ENCODE results near the gene SLC22A4. TPM values are rescaled to one million over a fixed set of nuclear protein-coding genes. Genes with fewer than 3 reads are reported as not detected.

SLC22A4 gene
- total RNA-seq, 1 donor from 2014 or later: 1.7 TPM

DNA sequence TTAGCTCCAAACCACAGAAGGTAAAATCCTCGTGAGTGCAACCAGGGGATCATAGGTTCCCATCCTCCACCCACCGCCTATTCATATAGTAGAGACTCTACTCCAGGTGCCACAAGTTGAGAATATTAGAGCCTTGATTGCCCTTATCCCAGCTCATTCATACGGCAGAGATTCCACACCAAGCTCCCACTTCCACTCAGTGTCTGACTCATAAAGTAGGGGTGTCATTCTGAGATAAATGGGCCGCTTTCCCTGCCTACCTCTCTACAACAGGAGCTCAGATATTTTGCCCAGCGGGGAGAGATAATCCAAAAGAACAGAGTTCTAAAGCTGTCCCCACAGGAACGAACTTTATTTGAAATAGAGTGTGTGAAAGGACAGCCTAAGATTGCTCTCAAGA is 9.4 kb downstream of the SLC22A4 start:
- Mint-ChIP-seq H3K36me3 (ENCODE audit: low read depth) (peaks cover 9% of the 10 kb centered on the region), H3K27ac (no peak overlapping the region), H3K9me3 (peaks cover 7% of the 10 kb centered on the region), H3K27me3 (ENCODE audit: low read depth) (no peaks in the 10 kb centered on the region), H3K4me3 (ENCODE audit: low read depth) (no peak overlapping the region), H3K4me1 (ENCODE audit: low read depth) (no peaks in the 10 kb centered on the region)
- intact Hi-C loops (cut with micrococcal nuclease): no loop called here
- no peak for DNase-seq (ENCODE audit: low spot score)

GRCh38 chr5:132305420-132305819 is 11.2 kb downstream of the SLC22A4 start:
- intact Hi-C loops (cut with micrococcal nuclease): no loop called here
- no peak for DNase-seq (ENCODE audit: low spot score)
- peaks cover 9% of the 10 kb centered on the region for H3K36me3 Mint-ChIP-seq (ENCODE audit: low read depth)
- H3K9me3 Mint-ChIP-seq: peaks cover 7% of the 10 kb centered on the region
- no peaks in the 10 kb centered on the region for H3K4me1 Mint-ChIP-seq (ENCODE audit: low read depth)
- no peak overlapping the region for H3K27ac Mint-ChIP-seq
- H3K27me3 Mint-ChIP-seq (ENCODE audit: low read depth): no peaks in the 10 kb centered on the region
- no peak overlapping the region for H3K4me3 Mint-ChIP-seq (ENCODE audit: low read depth)

DNA sequence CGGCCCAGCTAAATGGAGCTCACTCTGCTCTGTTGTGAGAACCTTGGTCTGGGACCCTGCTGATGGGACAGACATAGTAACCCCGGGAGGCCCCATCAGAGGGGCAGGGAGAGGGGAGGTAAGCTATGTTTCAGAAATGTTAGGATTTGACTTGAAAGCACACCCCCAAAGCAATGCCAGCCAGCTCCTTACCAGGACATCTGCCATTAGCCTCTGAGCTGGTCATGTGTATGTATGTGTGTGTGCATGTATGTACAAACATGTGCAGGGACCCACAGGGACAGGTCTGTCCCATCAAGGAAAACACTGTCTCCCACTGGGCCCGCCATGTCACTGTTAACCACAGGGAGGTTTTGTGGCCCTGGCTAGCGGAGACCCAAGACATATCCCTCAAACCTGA is 14.5 kb downstream of the SLC22A4 start:
- Mint-ChIP-seq H3K4me3 (ENCODE audit: low read depth) (no peak overlapping the region), H3K4me1 (ENCODE audit: low read depth) (no peaks in the 10 kb centered on the region), H3K27me3 (ENCODE audit: low read depth) (no peaks in the 10 kb centered on the region), H3K9me3 (peaks cover 7% of the 10 kb centered on the region), H3K27ac (no peak overlapping the region), H3K36me3 (ENCODE audit: low read depth) (peaks cover 6% of the 10 kb centered on the region)
- no peak for DNase-seq (ENCODE audit: low spot score)
- intact Hi-C loops (cut with micrococcal nuclease): no loop called here

DNA sequence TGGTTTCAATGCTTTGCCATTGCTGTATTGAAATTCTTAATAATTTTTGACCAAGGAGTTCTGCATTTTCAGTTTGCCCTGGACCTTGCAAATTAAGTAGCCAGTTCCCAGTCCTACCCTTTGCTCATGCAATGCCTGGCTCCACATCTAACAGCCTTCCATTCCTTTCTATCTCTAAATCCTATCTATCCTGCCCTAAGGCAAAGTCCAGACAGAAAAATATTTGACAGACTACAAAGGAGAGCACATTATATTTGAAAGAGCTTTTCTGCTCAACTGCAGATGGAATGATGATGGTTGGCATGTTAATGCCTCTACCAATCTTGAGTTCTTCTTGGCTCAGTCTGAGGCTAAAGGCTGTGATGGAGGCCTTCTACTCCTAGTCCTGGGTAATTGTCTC is 15.5 kb downstream of the SLC22A4 start:
- no peaks in the 10 kb centered on the region for H3K27me3 Mint-ChIP-seq (ENCODE audit: low read depth)
- no peak overlapping the region for H3K27ac Mint-ChIP-seq
- peaks cover 6% of the 10 kb centered on the region for H3K36me3 Mint-ChIP-seq (ENCODE audit: low read depth)
- intact Hi-C loops (cut with micrococcal nuclease): no loop called here
- H3K4me3 Mint-ChIP-seq (ENCODE audit: low read depth): no peak overlapping the region
- no peak for DNase-seq (ENCODE audit: low spot score)
- no peaks in the 10 kb centered on the region for H3K4me1 Mint-ChIP-seq (ENCODE audit: low read depth)
- H3K9me3 Mint-ChIP-seq: peaks cover 7% of the 10 kb centered on the region

- Mint-ChIP-seq H3K4me3 (ENCODE audit: low read depth) (no peak overlapping the region), H3K36me3 (ENCODE audit: low read depth) (peaks cover 2% of the 10 kb centered on the region), H3K9me3 (peaks cover 3% of the 10 kb centered on the region), H3K4me1 (ENCODE audit: low read depth) (no peaks in the 10 kb centered on the region), H3K27me3 (ENCODE audit: low read depth) (no peaks in the 10 kb centered on the region), H3K27ac (no peak overlapping the region)
- intact Hi-C loops (cut with micrococcal nuclease): no loop called here
- no peak for DNase-seq (ENCODE audit: low spot score)
These were observed 16.1 kb downstream of the SLC22A4 start for GRCh38 chr5:132310141-132310834.

DNA sequence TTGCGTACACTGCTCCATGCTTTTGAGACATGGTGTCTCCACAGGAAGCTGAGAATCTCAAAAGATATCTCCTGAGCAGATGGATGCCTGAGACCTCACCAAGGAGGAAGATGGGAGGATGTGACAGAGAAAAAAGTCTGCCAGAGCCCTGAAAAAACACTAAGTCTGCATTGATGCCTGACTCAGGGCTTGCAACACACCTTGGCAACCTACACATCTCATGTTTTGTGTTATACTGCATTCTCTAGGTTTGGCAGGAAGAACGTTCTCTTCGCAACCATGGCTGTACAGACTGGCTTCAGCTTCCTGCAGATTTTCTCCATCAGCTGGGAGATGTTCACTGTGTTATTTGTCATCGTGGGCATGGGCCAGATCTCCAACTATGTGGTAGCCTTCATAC is 19.2 kb downstream of the SLC22A4 start:
- Mint-ChIP-seq H3K36me3 (ENCODE audit: low read depth) (no peaks in the 10 kb centered on the region), H3K4me3 (ENCODE audit: low read depth) (no peak overlapping the region), H3K27ac (no peak overlapping the region), H3K27me3 (ENCODE audit: low read depth) (no peaks in the 10 kb centered on the region), H3K4me1 (ENCODE audit: low read depth) (no peaks in the 10 kb centered on the region), H3K9me3 (no peaks in the 10 kb centered on the region)
- intact Hi-C loops (cut with micrococcal nuclease): no loop called here
- no peak for DNase-seq (ENCODE audit: low spot score)

DNA sequence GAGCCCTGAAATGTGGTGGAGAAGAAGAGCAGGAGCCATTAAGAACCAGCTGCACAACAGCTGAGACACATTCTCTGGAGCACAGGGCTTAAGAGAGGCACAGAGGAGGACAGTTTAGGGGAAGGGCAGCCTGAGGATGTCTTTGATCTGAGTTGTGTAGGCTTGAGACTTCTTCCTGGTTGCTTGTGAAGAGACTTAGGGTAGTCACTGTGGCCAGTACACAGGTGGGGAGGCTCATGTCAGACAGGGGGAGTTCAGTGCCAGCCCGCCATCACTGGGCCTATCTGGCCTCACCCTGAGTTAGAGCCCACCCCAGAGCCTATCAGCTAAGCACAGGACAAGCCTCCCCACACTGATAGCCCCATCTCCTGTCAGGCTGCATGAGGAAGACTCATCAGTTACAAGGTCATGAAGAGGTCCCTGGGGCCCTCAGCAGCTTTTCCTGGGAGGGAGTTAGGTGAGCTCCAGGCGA is 19.8 kb downstream of the SLC22A4 start:
- Mint-ChIP-seq H3K4me3 (ENCODE audit: low read depth) (no peak overlapping the region), H3K9me3 (no peaks in the 10 kb centered on the region), H3K27ac (no peak overlapping the region), H3K36me3 (ENCODE audit: low read depth) (no peaks in the 10 kb centered on the region), H3K4me1 (ENCODE audit: low read depth) (no peaks in the 10 kb centered on the region), H3K27me3 (ENCODE audit: low read depth) (no peaks in the 10 kb centered on the region)
- intact Hi-C loops (cut with micrococcal nuclease): no loop called here
- DNase-seq (ENCODE audit: low spot score): no peak

DNA sequence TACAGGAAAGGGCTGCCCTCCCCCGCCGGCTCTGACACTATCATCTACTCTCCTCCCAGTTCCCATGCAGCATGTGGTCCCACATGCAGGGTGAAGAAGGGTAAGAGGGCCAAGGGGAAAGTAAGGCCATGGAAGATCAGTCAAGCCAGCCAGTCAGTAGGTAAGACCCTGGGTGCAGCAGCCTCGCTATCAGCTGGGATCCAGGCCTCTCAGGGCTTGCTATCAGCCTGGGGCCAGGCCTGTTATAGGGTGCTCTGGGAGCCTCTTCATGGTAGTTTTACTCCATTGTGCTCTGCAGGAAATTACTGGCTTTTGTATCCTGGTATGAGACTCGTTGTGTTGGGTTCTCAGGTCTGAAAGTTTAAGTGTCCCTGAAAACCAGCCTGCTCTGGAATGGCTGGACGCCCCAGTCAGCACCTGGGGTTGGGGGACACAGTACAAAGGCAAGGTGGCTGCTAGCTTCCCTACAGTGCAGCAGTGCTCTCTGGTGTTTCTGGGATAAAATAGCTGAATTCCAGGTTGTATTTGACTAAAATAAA is 21.4 kb downstream of the SLC22A4 start:
- Mint-ChIP-seq H3K4me3 (ENCODE audit: low read depth) (no peak overlapping the region), H3K27me3 (ENCODE audit: low read depth) (no peaks in the 10 kb centered on the region), H3K4me1 (ENCODE audit: low read depth) (no peaks in the 10 kb centered on the region), H3K27ac (no peak overlapping the region), H3K36me3 (ENCODE audit: low read depth) (no peaks in the 10 kb centered on the region), H3K9me3 (no peaks in the 10 kb centered on the region)
- no peak for DNase-seq (ENCODE audit: low spot score)
- intact Hi-C loops (cut with micrococcal nuclease): no loop called here

- H3K27ac Mint-ChIP-seq: no peak overlapping the region
- H3K27me3 Mint-ChIP-seq (ENCODE audit: low read depth): no peaks in the 10 kb centered on the region
- DNase-seq (ENCODE audit: low spot score): no peak
- H3K4me1 Mint-ChIP-seq (ENCODE audit: low read depth): no peaks in the 10 kb centered on the region
- H3K4me3 Mint-ChIP-seq (ENCODE audit: low read depth): no peak overlapping the region
- no peaks in the 10 kb centered on the region for H3K36me3 Mint-ChIP-seq (ENCODE audit: low read depth)
- H3K9me3 Mint-ChIP-seq: no peaks in the 10 kb centered on the region
- intact Hi-C loops (cut with micrococcal nuclease): no loop called here
These were observed 25.8 kb downstream of the SLC22A4 start for GRCh38 chr5:132319975-132320374.

DNA sequence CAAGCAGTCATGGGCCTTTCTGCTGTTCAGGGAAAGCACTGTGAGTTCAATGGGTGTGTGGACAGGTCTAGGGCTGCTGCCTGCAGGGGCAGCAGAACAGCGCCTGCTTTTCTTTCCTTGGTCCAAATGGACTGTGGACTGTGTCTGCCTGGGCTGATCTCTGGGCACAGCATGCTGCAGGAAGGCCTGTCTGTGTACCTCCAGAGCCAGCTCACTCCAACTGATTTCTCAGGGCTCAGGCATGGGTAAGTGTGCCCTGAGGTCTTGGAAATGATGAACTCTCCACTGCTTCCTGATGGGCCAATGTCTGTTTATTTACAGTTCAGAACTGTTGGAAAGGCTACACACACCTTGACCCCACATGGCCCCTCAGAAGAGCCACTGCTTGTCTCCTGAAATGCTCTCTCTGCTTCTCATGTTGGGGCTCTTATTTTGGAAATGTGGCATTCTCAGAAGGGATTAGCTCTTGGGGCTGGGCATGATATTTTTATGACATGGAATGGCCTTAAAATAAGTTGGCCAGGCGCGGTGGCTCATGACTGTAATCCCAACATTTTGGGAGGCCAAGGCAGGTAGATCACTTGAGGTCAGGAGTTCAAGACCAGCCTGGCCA is 27.0 kb downstream of the SLC22A4 start:
- Mint-ChIP-seq H3K4me3 (ENCODE audit: low read depth) (no peak overlapping the region), H3K27ac (no peak overlapping the region), H3K27me3 (ENCODE audit: low read depth) (no peaks in the 10 kb centered on the region), H3K9me3 (no peaks in the 10 kb centered on the region), H3K4me1 (ENCODE audit: low read depth) (no peaks in the 10 kb centered on the region), H3K36me3 (ENCODE audit: low read depth) (no peaks in the 10 kb centered on the region)
- DNase-seq (ENCODE audit: low spot score): no peak
- intact Hi-C loops (cut with micrococcal nuclease): no loop called here

DNA sequence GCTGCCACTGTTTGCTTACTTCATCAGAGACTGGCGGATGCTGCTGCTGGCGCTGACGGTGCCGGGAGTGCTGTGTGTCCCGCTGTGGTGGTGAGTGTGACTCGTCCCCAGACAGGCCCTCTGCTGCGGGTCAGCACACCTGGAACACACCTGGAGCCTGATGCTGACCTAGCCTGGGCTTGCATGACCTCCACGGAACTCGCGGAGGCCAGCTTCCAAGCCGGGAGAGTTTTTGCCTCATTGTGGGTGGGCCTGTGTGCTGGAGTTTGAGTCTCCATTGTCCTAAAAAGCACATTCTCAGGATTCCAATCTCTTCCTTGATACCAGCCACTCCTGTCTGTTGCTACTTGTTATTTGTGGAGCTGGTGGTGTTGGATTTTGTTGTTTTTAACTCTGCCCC is 28.1 kb downstream of the SLC22A4 start:
- H3K27ac Mint-ChIP-seq: no peak overlapping the region
- no peak overlapping the region for H3K4me3 Mint-ChIP-seq (ENCODE audit: low read depth)
- no peaks in the 10 kb centered on the region for H3K4me1 Mint-ChIP-seq (ENCODE audit: low read depth)
- no peak for DNase-seq (ENCODE audit: low spot score)
- no peaks in the 10 kb centered on the region for H3K9me3 Mint-ChIP-seq
- no peaks in the 10 kb centered on the region for H3K36me3 Mint-ChIP-seq (ENCODE audit: low read depth)
- intact Hi-C loops (cut with micrococcal nuclease): no loop called here
- no peaks in the 10 kb centered on the region for H3K27me3 Mint-ChIP-seq (ENCODE audit: low read depth)

DNA sequence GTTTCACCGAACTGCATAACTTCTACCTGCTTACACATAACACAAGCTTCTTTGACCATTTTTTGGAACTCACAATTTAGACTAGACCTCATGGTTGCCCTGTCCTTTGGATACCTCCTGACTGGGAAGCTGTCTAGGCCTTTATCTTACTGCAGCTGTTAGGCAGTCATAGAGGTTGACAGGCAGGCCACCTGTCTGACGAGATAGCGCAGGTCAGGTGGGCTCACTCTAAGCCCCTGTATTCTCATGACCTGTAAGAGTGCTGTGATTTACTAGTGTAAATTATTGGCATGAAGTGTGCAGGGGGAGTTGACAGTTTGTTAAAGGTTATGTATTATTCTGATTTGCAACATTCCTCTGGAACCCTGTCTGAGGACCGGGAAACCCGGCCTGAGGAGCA is 29.0 kb downstream of the SLC22A4 start:
- no peak for DNase-seq (ENCODE audit: low spot score)
- Mint-ChIP-seq H3K36me3 (ENCODE audit: low read depth) (no peaks in the 10 kb centered on the region), H3K4me1 (ENCODE audit: low read depth) (no peaks in the 10 kb centered on the region), H3K9me3 (no peaks in the 10 kb centered on the region), H3K27ac (no peak overlapping the region), H3K4me3 (ENCODE audit: low read depth) (no peak overlapping the region), H3K27me3 (ENCODE audit: low read depth) (no peaks in the 10 kb centered on the region)
- intact Hi-C loops (cut with micrococcal nuclease): no loop called here

DNA sequence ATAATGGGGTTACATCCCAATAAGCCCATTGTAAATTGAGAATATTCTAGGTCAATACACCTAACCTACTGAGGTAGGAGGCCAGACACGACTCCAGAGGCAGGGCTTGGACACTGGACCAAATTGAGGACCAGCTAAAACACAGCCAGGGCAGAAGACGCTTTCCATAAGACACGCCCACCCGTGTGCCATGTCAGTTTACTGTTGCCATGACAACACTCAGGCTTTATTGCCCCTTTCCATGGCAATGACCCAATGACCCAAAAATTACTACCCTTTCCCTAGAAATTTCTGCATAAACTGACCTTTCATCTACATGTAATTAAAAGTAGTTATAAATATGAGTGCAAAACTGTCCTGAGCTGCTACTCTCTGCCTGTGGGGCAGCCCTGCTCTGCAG is 31.5 kb downstream of the SLC22A4 start:
- Mint-ChIP-seq H3K4me1 (ENCODE audit: low read depth) (no peaks in the 10 kb centered on the region), H3K36me3 (ENCODE audit: low read depth) (no peaks in the 10 kb centered on the region), H3K27me3 (ENCODE audit: low read depth) (no peaks in the 10 kb centered on the region), H3K9me3 (no peaks in the 10 kb centered on the region), H3K27ac (no peak overlapping the region), H3K4me3 (ENCODE audit: low read depth) (no peak overlapping the region)
- no peak for DNase-seq (ENCODE audit: low spot score)
- intact Hi-C loops (cut with micrococcal nuclease): no loop called here
